ENCODE data around the gene VPS51.

GRCh38 chr11:65121865-65122696, 26.1 kb downstream of the VPS51 start, which contains the start of the genes FAU and MRPL49:
- TF ChIP-seq CTCF (IDR thresholded peaks at IDR 0.05; ENCODE audit: low read length) (no peak), EZH2 (IDR thresholded peaks at IDR 0.05; ENCODE audit: borderline replicate concordance, low read length) (no peak)
